ENCODE results near the gene LYSMD1.
"Not testable (repeated sequence)": the region's sequence is repeated elsewhere in the genome, so short reads cannot be mapped to it uniquely, and the experiment has no call there.

The LYSMD1 gene

DNA sequence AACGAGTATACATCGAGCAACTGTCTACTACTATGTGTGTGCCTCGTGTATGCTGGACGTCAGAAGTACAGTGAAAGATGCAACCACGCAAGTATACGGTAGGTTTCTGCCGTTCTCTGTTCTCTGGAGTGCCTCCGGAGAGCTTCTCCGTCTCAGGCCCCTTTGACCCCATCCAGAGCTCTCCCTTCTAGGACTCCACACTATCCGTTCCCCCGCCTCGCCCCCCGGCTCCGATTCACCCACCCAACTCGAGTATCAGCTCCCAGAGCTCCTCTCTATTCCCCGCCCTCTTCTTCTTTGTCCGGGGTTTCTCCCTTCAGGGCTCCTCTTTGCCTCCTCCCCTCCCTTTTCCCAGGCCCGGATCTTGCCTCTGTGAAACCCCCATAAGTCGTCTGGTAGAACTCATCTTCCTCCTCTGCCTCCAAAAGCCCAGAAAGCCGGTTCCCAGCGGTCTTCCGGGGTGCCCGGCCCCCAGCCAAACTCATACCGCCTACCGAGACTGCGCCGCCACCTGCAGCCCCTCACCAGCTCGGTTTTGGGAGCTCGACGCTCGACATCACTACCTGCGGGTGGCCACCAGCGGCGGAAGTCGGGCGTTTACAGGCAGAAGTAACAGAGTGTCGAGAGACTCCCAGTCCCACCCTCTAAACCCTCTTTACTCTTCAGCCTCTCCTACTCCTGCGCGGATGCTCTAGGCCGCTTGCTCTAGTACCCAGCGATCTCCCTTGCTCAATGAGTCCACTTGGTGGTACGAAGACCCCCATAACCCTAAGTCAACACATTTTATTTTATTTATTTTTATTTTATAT is 24.1 kb upstream of the LYSMD1 start, which contains the start of gene VPS72:
Gene VPS72 (minus strand): TSS at position 561 of the 809 bp plus-strand sequence. CDS start 76 bp downstream, at position 485.
- peak; percentile 90 for DNase-seq (ENCODE audit: low spot score)
- in situ Hi-C loops (cut with MboI; ENCODE audit: low pct_unique_long_range_greater_than_20kb, low sequenced_read_pairs, unreplicated experiment), result no loop called here
- TF ChIP-seq CTCF (IDR thresholded peaks at IDR 0.05; ENCODE audit: extremely low read depth, insufficient read depth, missing control alignments), result no peak

GRCh38 chr1:151188667-151189066 is 23.0 kb upstream of the LYSMD1 start:
- in situ Hi-C loops (cut with MboI; ENCODE audit: low pct_unique_long_range_greater_than_20kb, low sequenced_read_pairs, unreplicated experiment); DNase-seq (ENCODE audit: low spot score): not testable (repeated sequence)

- in situ Hi-C loops (cut with MboI; ENCODE audit: low pct_unique_long_range_greater_than_20kb, low sequenced_read_pairs, unreplicated experiment), result no loop called here
- no peak for TF ChIP-seq CTCF (IDR thresholded peaks at IDR 0.05; ENCODE audit: extremely low read depth, insufficient read depth, missing control alignments)
- DNase-seq (ENCODE audit: low spot score), result no peak
These were observed 21.5 kb upstream of the LYSMD1 start for GRCh38 chr1:151187205-151187604.

- no peak for DNase-seq (ENCODE audit: low spot score)
- in situ Hi-C loops (cut with MboI; ENCODE audit: low pct_unique_long_range_greater_than_20kb, low sequenced_read_pairs, unreplicated experiment), result no loop called here
- no peak for TF ChIP-seq CTCF (IDR thresholded peaks at IDR 0.05; ENCODE audit: extremely low read depth, insufficient read depth, missing control alignments)
These were observed 18.5 kb upstream of the LYSMD1 start for GRCh38 chr1:151184211-151184610.

DNA sequence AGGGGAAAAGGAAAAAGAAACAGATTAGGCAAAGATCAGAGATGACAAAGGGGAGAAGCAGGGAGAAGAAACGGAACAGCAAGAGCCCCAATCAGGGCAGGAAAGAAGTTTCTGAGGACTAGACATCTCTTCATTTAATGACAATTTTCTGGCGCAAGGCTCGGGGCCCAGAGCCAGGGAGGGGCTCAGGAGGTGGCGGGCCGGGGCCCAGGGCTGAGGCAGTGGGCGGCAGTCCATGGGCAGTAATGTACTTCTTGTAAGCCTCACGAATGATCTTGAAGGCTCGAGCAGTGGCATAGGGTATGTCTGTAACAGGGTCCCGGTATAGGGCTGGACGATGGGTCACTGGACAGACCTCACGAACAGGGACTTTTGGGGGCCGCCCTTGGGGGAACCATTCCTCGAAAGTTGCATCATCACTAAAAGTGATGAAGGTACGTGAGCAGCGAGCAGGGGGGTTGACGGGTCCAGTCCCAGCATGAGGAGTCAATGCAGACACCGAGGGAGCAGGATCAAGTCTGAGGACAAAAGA is 10.9 kb upstream of the LYSMD1 start:
- no peak for DNase-seq (ENCODE audit: low spot score)
- TF ChIP-seq CTCF (IDR thresholded peaks at IDR 0.05; ENCODE audit: extremely low read depth, insufficient read depth, missing control alignments), result no peak
- in situ Hi-C loops (cut with MboI; ENCODE audit: low pct_unique_long_range_greater_than_20kb, low sequenced_read_pairs, unreplicated experiment), result no loop called here

DNA sequence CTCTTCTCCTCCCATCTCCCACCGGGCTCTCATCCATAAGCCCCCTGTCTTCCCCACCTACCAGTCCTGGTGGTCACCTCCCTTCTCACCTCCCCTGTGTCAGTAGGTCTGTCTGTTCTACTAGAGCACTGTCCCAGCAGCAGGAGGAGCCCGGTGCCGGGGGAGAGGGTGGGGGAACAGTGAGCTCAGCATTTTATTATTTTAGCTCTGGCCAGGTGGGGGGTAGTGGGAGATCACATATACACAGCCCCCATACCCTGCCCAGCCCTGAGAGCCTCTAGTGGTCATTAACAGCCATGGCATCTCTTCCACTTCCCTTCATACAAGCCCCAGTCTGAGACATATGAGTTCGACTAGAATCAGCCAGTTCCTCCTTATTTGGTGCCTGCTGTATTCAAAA is 10.2 kb upstream of the LYSMD1 start, which contains the start of gene TMOD4:
Gene TMOD4 (minus strand): TSS at position 119 of the 400 bp plus-strand sequence. CDS start 1,106 bp downstream, outside the sequence.
- in situ Hi-C loops (cut with MboI; ENCODE audit: low pct_unique_long_range_greater_than_20kb, low sequenced_read_pairs, unreplicated experiment), result no loop called here
- peak; percentile 42 for TF ChIP-seq CTCF (IDR thresholded peaks at IDR 0.05; ENCODE audit: extremely low read depth, insufficient read depth, missing control alignments)
- peak; percentile 55 for DNase-seq (ENCODE audit: low spot score)
